WTC11 (cell line): Measurements from ENCODE around the gene SLC41A3.

Experiments used
- CBFB ChIP-seq: sonication (generic); formaldehyde crosslinking; IDR thresholded peaks from 2 replicates; pipeline ENCODE4 v1.8.1; 2022; ENCODE audit warnings: mild to moderate bottlenecking, low read depth, missing genetic modification reagents
- ESRRA ChIP-seq: sonication (generic); formaldehyde crosslinking; IDR thresholded peaks from 2 replicates; pipeline ENCODE4 v1.8.1; 2022; ENCODE audit warnings: mild to moderate bottlenecking, missing genetic modification reagents, borderline replicate concordance
- IRF1 ChIP-seq: sonication (generic); formaldehyde crosslinking; IDR thresholded peaks from 2 replicates; pipeline ENCODE4 v1.8.0; 2023; ENCODE audit warnings: missing genetic modification reagents
- MAX ChIP-seq: sonication (generic); formaldehyde crosslinking; IDR thresholded peaks from 2 replicates; pipeline ENCODE4 v1.8.0; 2022; ENCODE audit warnings: mild to moderate bottlenecking, missing genetic modification reagents
- NR1H2 ChIP-seq: sonication (generic); formaldehyde crosslinking; IDR thresholded peaks from 2 replicates; pipeline ENCODE4 v1.9.0; 2021; ENCODE audit warnings: mild to moderate bottlenecking, moderate library complexity, missing genetic modification reagents
- TEAD4 ChIP-seq: sonication (generic); formaldehyde crosslinking; IDR thresholded peaks from 2 replicates; pipeline ENCODE4 v1.8.0; 2022; ENCODE audit warnings: mild to moderate bottlenecking, missing genetic modification reagents
- ZNF232 ChIP-seq: sonication (generic); formaldehyde crosslinking; IDR thresholded peaks from 2 replicates; pipeline ENCODE4 v1.8.0; 2022; ENCODE audit warnings: mild to moderate bottlenecking, missing genetic modification reagents
- TF ChIP-seq, protein P1 (sequence below): fragments of 200-600 bp; IDR thresholded peaks from 2 replicates; pipeline ENCODE4 v1.8.0; 2022; ENCODE audit warnings: antibody characterized with exemption
- TF ChIP-seq, protein P2 (sequence below): sonication (generic); formaldehyde crosslinking; IDR thresholded peaks from 2 replicates; pipeline ENCODE4 v1.8.0; 2022; ENCODE audit warnings: mild to moderate bottlenecking, missing genetic modification reagents
- TF ChIP-seq, protein P3 (sequence below): sonication (generic); formaldehyde crosslinking; IDR thresholded peaks from 2 replicates; pipeline ENCODE4 v1.8.1; 2022; ENCODE audit warnings: low read depth, mild to moderate bottlenecking, moderate library complexity, missing genetic modification reagents, borderline replicate concordance

DNA sequence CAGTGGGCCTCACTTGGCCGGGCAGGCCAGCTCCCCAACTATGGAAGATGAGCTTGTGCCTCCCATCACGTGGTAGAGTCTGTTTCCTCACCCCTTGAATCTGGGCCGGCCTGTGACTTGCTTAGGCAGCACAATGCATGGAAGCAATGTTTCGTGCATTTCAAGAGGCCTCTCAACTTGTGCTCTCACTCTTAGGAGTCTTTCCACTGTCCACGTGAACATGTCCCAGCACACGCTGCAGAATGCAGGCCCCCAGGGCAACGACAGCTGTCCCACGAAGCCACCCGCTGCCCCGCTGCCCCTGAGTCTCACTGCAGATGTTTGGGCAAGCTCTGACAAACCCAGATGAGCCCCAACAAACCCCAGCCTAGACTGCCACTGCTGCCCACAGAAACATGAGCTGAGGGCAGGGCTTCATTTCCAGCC lies 27.2 kb upstream of the SLC41A3 start:
- TF ChIP-seq NR1H2 (CRISPR knock-in tag) (no peak), ZNF232 (CRISPR knock-in tag) (no peak), MAX (CRISPR knock-in tag) (no peak), CBFB (CRISPR knock-in tag) (no peak), ESRRA (CRISPR knock-in tag) (no peak), IRF1 (CRISPR knock-in tag) (no peak), TEAD4 (CRISPR knock-in tag) (no peak)
- TF ChIP-seq, protein P1, sequence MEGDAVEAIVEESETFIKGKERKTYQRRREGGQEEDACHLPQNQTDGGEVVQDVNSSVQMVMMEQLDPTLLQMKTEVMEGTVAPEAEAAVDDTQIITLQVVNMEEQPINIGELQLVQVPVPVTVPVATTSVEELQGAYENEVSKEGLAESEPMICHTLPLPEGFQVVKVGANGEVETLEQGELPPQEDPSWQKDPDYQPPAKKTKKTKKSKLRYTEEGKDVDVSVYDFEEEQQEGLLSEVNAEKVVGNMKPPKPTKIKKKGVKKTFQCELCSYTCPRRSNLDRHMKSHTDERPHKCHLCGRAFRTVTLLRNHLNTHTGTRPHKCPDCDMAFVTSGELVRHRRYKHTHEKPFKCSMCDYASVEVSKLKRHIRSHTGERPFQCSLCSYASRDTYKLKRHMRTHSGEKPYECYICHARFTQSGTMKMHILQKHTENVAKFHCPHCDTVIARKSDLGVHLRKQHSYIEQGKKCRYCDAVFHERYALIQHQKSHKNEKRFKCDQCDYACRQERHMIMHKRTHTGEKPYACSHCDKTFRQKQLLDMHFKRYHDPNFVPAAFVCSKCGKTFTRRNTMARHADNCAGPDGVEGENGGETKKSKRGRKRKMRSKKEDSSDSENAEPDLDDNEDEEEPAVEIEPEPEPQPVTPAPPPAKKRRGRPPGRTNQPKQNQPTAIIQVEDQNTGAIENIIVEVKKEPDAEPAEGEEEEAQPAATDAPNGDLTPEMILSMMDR: no peak
- TF ChIP-seq, protein P2, sequence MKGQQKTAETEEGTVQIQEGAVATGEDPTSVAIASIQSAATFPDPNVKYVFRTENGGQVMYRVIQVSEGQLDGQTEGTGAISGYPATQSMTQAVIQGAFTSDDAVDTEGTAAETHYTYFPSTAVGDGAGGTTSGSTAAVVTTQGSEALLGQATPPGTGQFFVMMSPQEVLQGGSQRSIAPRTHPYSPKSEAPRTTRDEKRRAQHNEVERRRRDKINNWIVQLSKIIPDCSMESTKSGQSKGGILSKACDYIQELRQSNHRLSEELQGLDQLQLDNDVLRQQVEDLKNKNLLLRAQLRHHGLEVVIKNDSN (CRISPR knock-in tag): no peak
- TF ChIP-seq, protein P3, sequence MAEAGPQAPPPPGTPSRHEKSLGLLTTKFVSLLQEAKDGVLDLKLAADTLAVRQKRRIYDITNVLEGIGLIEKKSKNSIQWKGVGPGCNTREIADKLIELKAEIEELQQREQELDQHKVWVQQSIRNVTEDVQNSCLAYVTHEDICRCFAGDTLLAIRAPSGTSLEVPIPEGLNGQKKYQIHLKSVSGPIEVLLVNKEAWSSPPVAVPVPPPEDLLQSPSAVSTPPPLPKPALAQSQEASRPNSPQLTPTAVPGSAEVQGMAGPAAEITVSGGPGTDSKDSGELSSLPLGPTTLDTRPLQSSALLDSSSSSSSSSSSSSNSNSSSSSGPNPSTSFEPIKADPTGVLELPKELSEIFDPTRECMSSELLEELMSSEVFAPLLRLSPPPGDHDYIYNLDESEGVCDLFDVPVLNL (CRISPR knock-in tag): no peak
